WTC11 (cell line): ENCODE measurements around the gene PLEKHH1.
"Not testable (repeated sequence)": the region's sequence is repeated elsewhere in the genome, so short reads cannot be mapped to it uniquely, and the experiment has no call there.

Experiments
- CTCF ChIP-seq: fragments of 200-600 bp; IDR thresholded peaks from 2 replicates; pipeline ENCODE4 v1.8.0; 2022; ENCODE audit warnings: antibody characterized with exemption
- MXD4 ChIP-seq: fragments of 250-450 bp; sonication (Bioruptor Pico); IDR thresholded peaks from 2 replicates; pipeline ENCODE4 v1.8.0; 2021; ENCODE audit warnings: mild to moderate bottlenecking, moderate library complexity, borderline replicate concordance

GRCh38 chr14:67600562-67600974 is 67.5 kb downstream of the PLEKHH1 start:
- not testable (repeated sequence) for TF ChIP-seq MXD4 (CRISPR knock-in tag); CTCF
